Measurements from ENCODE around the gene ADSS1. TPM values are rescaled to one million over a fixed set of nuclear protein-coding genes. Genes with fewer than 3 reads are reported as not detected.
"Not testable (repeated sequence)": the region's sequence is repeated elsewhere in the genome, so short reads cannot be mapped to it uniquely, and the experiment has no call there.

The ADSS1 gene
- polyA plus RNA-seq, 2 donors, result 5.8 to 10.2 TPM

GRCh38 chr14:104724407-104724980, 465 bp downstream of the ADSS1 start:
- H3K27ac ChIP-seq (ENCODE audit: low read depth in 2 of 2, low read length in 1 of 2), result peak overlapping the region in 1 of 2 donors; percentile 68
- WGBS, 2 donors, result 4 to 6% methylated on average over 12 to 27 of the region's 27 CpGs
- H3K36me3 ChIP-seq (ENCODE audit: control insufficient read depth in 2 of 2, insufficient read depth in 2 of 2, low read length in 1 of 2), result peaks cover 0 to 2% of the 10 kb centered on the region in 2 donors
- H3K4me3 ChIP-seq (ENCODE audit: low read depth in 1 of 2, low read length in 2 of 2), result peak overlapping the region; percentile 60 to 77
- no peaks in the 10 kb centered on the region for H3K27me3 ChIP-seq (ENCODE audit: control insufficient read depth in 1 of 2, insufficient read depth in 2 of 2, low read length in 2 of 2)
- peaks cover 0 to 17% of the 10 kb centered on the region in 2 donors for H3K4me1 ChIP-seq (ENCODE audit: control insufficient read depth in 2 of 2, insufficient read depth in 2 of 2, low read length in 1 of 2)
- H3K9me3 ChIP-seq (ENCODE audit: control insufficient read depth in 2 of 2, insufficient read depth in 1 of 2, low read depth in 1 of 2, low read length in 1 of 2), result no peaks in the 10 kb centered on the region

- H3K9me3 ChIP-seq (ENCODE audit: control insufficient read depth in 2 of 2, insufficient read depth in 1 of 2, low read depth in 1 of 2, low read length in 1 of 2), result no peaks in the 10 kb centered on the region
- H3K4me3 ChIP-seq (ENCODE audit: low read depth in 1 of 2, low read length in 2 of 2), result peak overlapping the region; percentile 60 to 77
- H3K27me3 ChIP-seq (ENCODE audit: control insufficient read depth in 1 of 2, insufficient read depth in 2 of 2, low read length in 2 of 2), result no peaks in the 10 kb centered on the region
- H3K4me1 ChIP-seq (ENCODE audit: control insufficient read depth in 2 of 2, insufficient read depth in 2 of 2, low read length in 1 of 2), result peaks cover 0 to 17% of the 10 kb centered on the region in 2 donors
- H3K27ac ChIP-seq (ENCODE audit: low read depth in 2 of 2, low read length in 1 of 2), result peak overlapping the region in 1 of 2 donors; percentile 2
- no peaks in the 10 kb centered on the region for H3K36me3 ChIP-seq (ENCODE audit: control insufficient read depth in 2 of 2, insufficient read depth in 2 of 2, low read length in 1 of 2)
- 38 to 42% methylated on average over 24 of the region's 24 CpGs for WGBS, 2 donors
Measured at GRCh38 chr14:104724981-104725771, 1.1 kb downstream of the ADSS1 start.

GRCh38 chr14:104725772-104726548, 1.9 kb downstream of the ADSS1 start:
- Histone ChIP-seq H3K4me1 (ENCODE audit: control insufficient read depth in 2 of 2, insufficient read depth in 2 of 2, low read length in 1 of 2) (peaks cover 0 to 17% of the 10 kb centered on the region in 2 donors), H3K36me3 (ENCODE audit: control insufficient read depth in 2 of 2, insufficient read depth in 2 of 2, low read length in 1 of 2) (no peaks in the 10 kb centered on the region), H3K4me3 (ENCODE audit: low read depth in 1 of 2, low read length in 2 of 2) (no peak overlapping the region), H3K9me3 (ENCODE audit: control insufficient read depth in 2 of 2, insufficient read depth in 1 of 2, low read depth in 1 of 2, low read length in 1 of 2) (no peaks in the 10 kb centered on the region), H3K27me3 (ENCODE audit: control insufficient read depth in 1 of 2, insufficient read depth in 2 of 2, low read length in 2 of 2) (no peaks in the 10 kb centered on the region), H3K27ac (ENCODE audit: low read depth in 2 of 2, low read length in 1 of 2) (no peak overlapping the region)
- WGBS, 2 donors, result 76 to 78% methylated on average over 25 of the region's 25 CpGs

GRCh38 chr14:104726600-104727451, 2.8 kb downstream of the ADSS1 start:
- no peak overlapping the region for H3K27ac ChIP-seq (ENCODE audit: low read depth in 2 of 2, low read length in 1 of 2)
- peaks cover 0 to 17% of the 10 kb centered on the region in 2 donors for H3K4me1 ChIP-seq (ENCODE audit: control insufficient read depth in 2 of 2, insufficient read depth in 2 of 2, low read length in 1 of 2)
- WGBS, 2 donors, result 70 to 74% methylated on average over 18 to 21 of the region's 21 CpGs

GRCh38 chr14:104728631-104729030, 4.6 kb downstream of the ADSS1 start:
- Histone ChIP-seq H3K9me3 (ENCODE audit: control insufficient read depth in 2 of 2, insufficient read depth in 1 of 2, low read depth in 1 of 2, low read length in 1 of 2) (no peaks in the 10 kb centered on the region), H3K27ac (ENCODE audit: low read depth in 2 of 2, low read length in 1 of 2) (no peak overlapping the region), H3K4me3 (ENCODE audit: low read depth in 1 of 2, low read length in 2 of 2) (no peak overlapping the region), H3K4me1 (ENCODE audit: control insufficient read depth in 2 of 2, insufficient read depth in 2 of 2, low read length in 1 of 2) (peaks cover 5 to 27% of the 10 kb centered on the region in 2 donors), H3K27me3 (ENCODE audit: control insufficient read depth in 1 of 2, insufficient read depth in 2 of 2, low read length in 2 of 2) (no peaks in the 10 kb centered on the region), H3K36me3 (ENCODE audit: control insufficient read depth in 2 of 2, insufficient read depth in 2 of 2, low read length in 1 of 2) (no peaks in the 10 kb centered on the region)
- WGBS, 2 donors, result 89 to 91% methylated on average over 17 of the region's 17 CpGs

More at GRCh38 chr14:104726600-104727451, 2.8 kb downstream of the ADSS1 start:
- Histone ChIP-seq H3K4me3 (ENCODE audit: low read depth in 1 of 2, low read length in 2 of 2) (no peak overlapping the region), H3K36me3 (ENCODE audit: control insufficient read depth in 2 of 2, insufficient read depth in 2 of 2, low read length in 1 of 2) (no peaks in the 10 kb centered on the region), H3K9me3 (ENCODE audit: control insufficient read depth in 2 of 2, insufficient read depth in 1 of 2, low read depth in 1 of 2, low read length in 1 of 2) (no peaks in the 10 kb centered on the region), H3K27me3 (ENCODE audit: control insufficient read depth in 1 of 2, insufficient read depth in 2 of 2, low read length in 2 of 2) (no peaks in the 10 kb centered on the region)

GRCh38 chr14:104729176-104729834, 5.3 kb downstream of the ADSS1 start:
- not testable (repeated sequence) for H3K36me3 ChIP-seq (ENCODE audit: control insufficient read depth in 2 of 2, insufficient read depth in 2 of 2, low read length in 1 of 2); H3K27ac ChIP-seq (ENCODE audit: low read depth in 2 of 2, low read length in 1 of 2); H3K4me3 ChIP-seq (ENCODE audit: low read depth in 1 of 2, low read length in 2 of 2); H3K9me3 ChIP-seq (ENCODE audit: control insufficient read depth in 2 of 2, insufficient read depth in 1 of 2, low read depth in 1 of 2, low read length in 1 of 2); H3K27me3 ChIP-seq (ENCODE audit: control insufficient read depth in 1 of 2, insufficient read depth in 2 of 2, low read length in 2 of 2)
- peaks cover 5 to 34% of the 10 kb centered on the region in 2 donors for H3K4me1 ChIP-seq (ENCODE audit: control insufficient read depth in 2 of 2, insufficient read depth in 2 of 2, low read length in 1 of 2)
- 94 to 96% methylated on average over 31 to 72 of the region's 73 CpGs for WGBS, 2 donors

GRCh38 chr14:104729835-104730181, 5.8 kb downstream of the ADSS1 start:
- H3K4me1 ChIP-seq (ENCODE audit: control insufficient read depth in 2 of 2, insufficient read depth in 2 of 2, low read length in 1 of 2), result peaks cover 5 to 29% of the 10 kb centered on the region in 2 donors
- no peaks in the 10 kb centered on the region for H3K27me3 ChIP-seq (ENCODE audit: control insufficient read depth in 1 of 2, insufficient read depth in 2 of 2, low read length in 2 of 2)
- whole genome bisulfite sequencing, 2 donors, result 72 to 92% methylated on average over 5 to 16 of the region's 16 CpGs
- H3K9me3 ChIP-seq (ENCODE audit: control insufficient read depth in 2 of 2, insufficient read depth in 1 of 2, low read depth in 1 of 2, low read length in 1 of 2), result no peaks in the 10 kb centered on the region
- no peak overlapping the region for H3K27ac ChIP-seq (ENCODE audit: low read depth in 2 of 2, low read length in 1 of 2)
- H3K36me3 ChIP-seq (ENCODE audit: control insufficient read depth in 2 of 2, insufficient read depth in 2 of 2, low read length in 1 of 2), result no peaks in the 10 kb centered on the region
- H3K4me3 ChIP-seq (ENCODE audit: low read depth in 1 of 2, low read length in 2 of 2), result no peak overlapping the region

- Histone ChIP-seq H3K4me1 (ENCODE audit: control insufficient read depth in 2 of 2, insufficient read depth in 2 of 2, low read length in 1 of 2) (peaks cover 5 to 32% of the 10 kb centered on the region in 2 donors), H3K36me3 (ENCODE audit: control insufficient read depth in 2 of 2, insufficient read depth in 2 of 2, low read length in 1 of 2) (no peaks in the 10 kb centered on the region)
- WGBS, 2 donors, result 83 to 92% methylated on average over 5 of the region's 5 CpGs
Measured at GRCh38 chr14:104730487-104730886, 6.5 kb downstream of the ADSS1 start.

More at GRCh38 chr14:104730487-104730886, 6.5 kb downstream of the ADSS1 start:
- Histone ChIP-seq H3K27me3 (ENCODE audit: control insufficient read depth in 1 of 2, insufficient read depth in 2 of 2, low read length in 2 of 2) (no peaks in the 10 kb centered on the region), H3K4me3 (ENCODE audit: low read depth in 1 of 2, low read length in 2 of 2) (no peak overlapping the region), H3K9me3 (ENCODE audit: control insufficient read depth in 2 of 2, insufficient read depth in 1 of 2, low read depth in 1 of 2, low read length in 1 of 2) (no peaks in the 10 kb centered on the region), H3K27ac (ENCODE audit: low read depth in 2 of 2, low read length in 1 of 2) (no peak overlapping the region)

Data from esophagus (tissue), 2 donors.